HepG2 (cell line): ENCODE results near the gene DENND2D. TPM values are rescaled to one million over a fixed set of nuclear protein-coding genes. Genes with fewer than 3 reads are reported as not detected.

Experiments used
- ATF7 ChIP-seq, 2 experiments: fragments of 450-650 bp in 1 of 2; sonication (generic) in 1 of 2; formaldehyde crosslinking in 1 of 2; IDR thresholded peaks; 2 replicates each; pipeline versions ENCODE4 v1.4.0 to v1.6.1; 2016 to 2020; ENCODE audit warnings: antibody characterized with exemption in 1 of 2, mild to moderate bottlenecking in 1 of 2, missing genetic modification reagents in 1 of 2
- ELF3 ChIP-seq: IDR thresholded peaks from 2 replicates; pipeline ENCODE4 v1.6.1; 2016; ENCODE audit warnings: missing genetic modification reagents, missing compliant biosample characterization
- FOXP1 ChIP-seq, 2 experiments: fragments of 450-650 bp in 1 of 2; IDR thresholded peaks; 2 replicates each; pipeline ENCODE4 v1.6.1; 2017 to 2018; ENCODE audit warnings: antibody characterized with exemption in 1 of 2
- HOXD1 ChIP-seq: sonication (generic); formaldehyde crosslinking; IDR thresholded peaks from 2 replicates; pipeline ENCODE4 v1.5.0; 2020; ENCODE audit warnings: missing genetic modification reagents
- MIER2 ChIP-seq: IDR thresholded peaks from 2 replicates; pipeline ENCODE4 v1.6.1; 2016; ENCODE audit warnings: missing biosample characterization, missing genetic modification reagents
- PITX1 ChIP-seq: sonication (generic); formaldehyde crosslinking; IDR thresholded peaks from 2 replicates; pipeline ENCODE4 v1.5.1; 2020; ENCODE audit warnings: mild to moderate bottlenecking, missing genetic modification reagents
- PLRG1 ChIP-seq: fragments of 450-650 bp; conservative IDR thresholded peaks from 2 replicates; pipeline ENCODE4 v1.6.1; 2016
- POLR2AphosphoS5 ChIP-seq: IDR thresholded peaks from 2 replicates; pipeline ENCODE4 v1.6.1; 2012; ENCODE audit warnings: low read depth, low read length
- REL ChIP-seq: sonication (generic); formaldehyde crosslinking; conservative IDR thresholded peaks from 2 replicates; pipeline ENCODE4 v1.8.0; 2022; ENCODE audit warnings: mild to moderate bottlenecking, missing genetic modification reagents, moderate library complexity
- SPEN ChIP-seq: sonication (generic); formaldehyde crosslinking; IDR thresholded peaks from 2 replicates; pipeline ENCODE4 v1.5.1; 2020; ENCODE audit warnings: low read depth, mild to moderate bottlenecking, missing genetic modification reagents
- ZNF350 ChIP-seq: sonication (generic); formaldehyde crosslinking; IDR thresholded peaks from 2 replicates; pipeline ENCODE4 v1.4.0; 2020; ENCODE audit warnings: mild to moderate bottlenecking, low read depth, missing genetic modification reagents, borderline replicate concordance
- ZNF558 ChIP-seq: sonication (generic); formaldehyde crosslinking; IDR thresholded peaks from 2 replicates; pipeline ENCODE4 v1.9.0; 2022; ENCODE audit warnings: mild to moderate bottlenecking, missing genetic modification reagents, borderline replicate concordance
- ZNF747 ChIP-seq: sonication (generic); formaldehyde crosslinking; IDR thresholded peaks from 2 replicates; pipeline ENCODE4 v1.8.1; 2023; ENCODE audit warnings: missing genetic modification reagents, mild to moderate bottlenecking, borderline replicate concordance
- ZNF761 ChIP-seq: sonication (generic); formaldehyde crosslinking; conservative IDR thresholded peaks from 2 replicates; pipeline ENCODE4 v1.4.0; 2020; ENCODE audit warnings: mild to moderate bottlenecking, missing genetic modification reagents
- ZNF790 ChIP-seq: sonication (generic); formaldehyde crosslinking; IDR thresholded peaks from 2 replicates; pipeline ENCODE4 v1.8.0; 2022; ENCODE audit warnings: missing genetic modification reagents, mild to moderate bottlenecking, borderline replicate concordance
- polyA plus RNA-seq, 8 experiments: library from polyadenylated mRNA; depleted of rRNA in 3 of 8; stranded (reverse) in 7 of 8; unstranded in 1 of 8; fragments of >200 nt; fragmentation: Illumina TruSeq in 4 of 8; extraction: Trizol in 4 of 8; gene quantifications; 2 replicates each; pipeline versions ENCODE4 v1.2.1 to v1.2.3, GENCODE V29; 2011 to 2016; ENCODE audit warnings: low read depth in 4 of 8, missing spikeins in 1 of 8, mixed read lengths in 1 of 8; ENCODE audit not compliant: insufficient read depth in 1 of 8
- total RNA-seq, 5 experiments: library from RNA; depleted of rRNA; stranded (reverse); fragments of >200 nt; fragmentation: Illumina TruSeq; extraction: Trizol; gene quantifications; 2 replicates each; pipeline ENCODE4 v1.2.3, GENCODE V29; 2016; ENCODE audit warnings: low read depth in 1 of 5
- TF ChIP-seq, protein P1 (sequence below): sonication (generic); formaldehyde crosslinking; IDR thresholded peaks from 2 replicates; pipeline ENCODE4 v1.5.0; 2020; ENCODE audit warnings: missing genetic modification reagents, mild to moderate bottlenecking, borderline replicate concordance
- TF ChIP-seq, protein P2 (sequence below): sonication (generic); formaldehyde crosslinking; IDR thresholded peaks from 2 replicates; pipeline ENCODE4 v1.4.0; 2020; ENCODE audit warnings: missing genetic modification reagents, borderline replicate concordance
- TF ChIP-seq, protein P3 (sequence below): sonication (generic); formaldehyde crosslinking; IDR thresholded peaks from 2 replicates; pipeline ENCODE4 v1.5.0; 2020; ENCODE audit warnings: mild to moderate bottlenecking, missing genetic modification reagents, moderate library complexity
- TF ChIP-seq, protein P4 (sequence below): sonication (generic); formaldehyde crosslinking; IDR thresholded peaks from 2 replicates; pipeline ENCODE4 v1.4.0; 2020; ENCODE audit warnings: missing genetic modification reagents

DENND2D gene
- total and polyA plus RNA-seq, 2 of the 13 experiments (the other 11 are each of a cell fraction or from before 2014, with no cell fraction given), result 0.04 TPM; not detected in 1

GRCh38 chr1:111195002-111195684, 5.3 kb downstream of the DENND2D start (continued):
- no peak for TF ChIP-seq SPEN (CRISPR knock-in tag)
- no peak for TF ChIP-seq ATF7 (IDR thresholded peaks at IDR 0.05)
- TF ChIP-seq ATF7 (CRISPR knock-in tag; IDR thresholded peaks at IDR 0.05), result no peak
- TF ChIP-seq PITX1 (CRISPR knock-in tag), result no peak
- TF ChIP-seq PLRG1, result no peak
- TF ChIP-seq, protein P1, sequence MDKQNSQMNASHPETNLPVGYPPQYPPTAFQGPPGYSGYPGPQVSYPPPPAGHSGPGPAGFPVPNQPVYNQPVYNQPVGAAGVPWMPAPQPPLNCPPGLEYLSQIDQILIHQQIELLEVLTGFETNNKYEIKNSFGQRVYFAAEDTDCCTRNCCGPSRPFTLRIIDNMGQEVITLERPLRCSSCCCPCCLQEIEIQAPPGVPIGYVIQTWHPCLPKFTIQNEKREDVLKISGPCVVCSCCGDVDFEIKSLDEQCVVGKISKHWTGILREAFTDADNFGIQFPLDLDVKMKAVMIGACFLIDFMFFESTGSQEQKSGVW, result no peak
- TF ChIP-seq, protein P2, sequence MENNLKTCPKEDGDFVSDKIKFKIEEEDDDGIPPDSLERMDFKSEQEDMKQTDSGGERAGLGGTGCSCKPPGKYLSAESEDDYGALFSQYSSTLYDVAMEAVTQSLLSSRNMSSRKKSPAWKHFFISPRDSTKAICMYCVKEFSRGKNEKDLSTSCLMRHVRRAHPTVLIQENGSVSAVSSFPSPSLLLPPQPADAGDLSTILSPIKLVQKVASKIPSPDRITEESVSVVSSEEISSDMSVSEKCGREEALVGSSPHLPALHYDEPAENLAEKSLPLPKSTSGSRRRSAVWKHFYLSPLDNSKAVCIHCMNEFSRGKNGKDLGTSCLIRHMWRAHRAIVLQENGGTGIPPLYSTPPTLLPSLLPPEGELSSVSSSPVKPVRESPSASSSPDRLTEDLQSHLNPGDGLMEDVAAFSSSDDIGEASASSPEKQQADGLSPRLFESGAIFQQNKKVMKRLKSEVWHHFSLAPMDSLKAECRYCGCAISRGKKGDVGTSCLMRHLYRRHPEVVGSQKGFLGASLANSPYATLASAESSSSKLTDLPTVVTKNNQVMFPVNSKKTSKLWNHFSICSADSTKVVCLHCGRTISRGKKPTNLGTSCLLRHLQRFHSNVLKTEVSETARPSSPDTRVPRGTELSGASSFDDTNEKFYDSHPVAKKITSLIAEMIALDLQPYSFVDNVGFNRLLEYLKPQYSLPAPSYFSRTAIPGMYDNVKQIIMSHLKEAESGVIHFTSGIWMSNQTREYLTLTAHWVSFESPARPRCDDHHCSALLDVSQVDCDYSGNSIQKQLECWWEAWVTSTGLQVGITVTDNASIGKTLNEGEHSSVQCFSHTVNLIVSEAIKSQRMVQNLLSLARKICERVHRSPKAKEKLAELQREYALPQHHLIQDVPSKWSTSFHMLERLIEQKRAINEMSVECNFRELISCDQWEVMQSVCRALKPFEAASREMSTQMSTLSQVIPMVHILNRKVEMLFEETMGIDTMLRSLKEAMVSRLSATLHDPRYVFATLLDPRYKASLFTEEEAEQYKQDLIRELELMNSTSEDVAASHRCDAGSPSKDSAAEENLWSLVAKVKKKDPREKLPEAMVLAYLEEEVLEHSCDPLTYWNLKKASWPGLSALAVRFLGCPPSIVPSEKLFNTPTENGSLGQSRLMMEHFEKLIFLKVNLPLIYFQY (CRISPR knock-in tag), result no peak
- TF ChIP-seq FOXP1 (IDR thresholded peaks at IDR 0.05), result no peak
- peak; percentile 31; the same call in 1 of the 2 replicates for TF ChIP-seq FOXP1 (CRISPR knock-in tag; IDR thresholded peaks at IDR 0.05)
- TF ChIP-seq ZNF558, result no peak
- no peak for TF ChIP-seq POLR2AphosphoS5
- TF ChIP-seq ZNF747 (CRISPR knock-in tag), result no peak
- TF ChIP-seq REL, result no peak
- no peak for TF ChIP-seq ZNF350 (CRISPR knock-in tag)
- peak; percentile 54; the same call in 1 of the 2 replicates for TF ChIP-seq ELF3
- TF ChIP-seq MIER2 (CRISPR knock-in tag), result no peak
- TF ChIP-seq, protein P3, sequence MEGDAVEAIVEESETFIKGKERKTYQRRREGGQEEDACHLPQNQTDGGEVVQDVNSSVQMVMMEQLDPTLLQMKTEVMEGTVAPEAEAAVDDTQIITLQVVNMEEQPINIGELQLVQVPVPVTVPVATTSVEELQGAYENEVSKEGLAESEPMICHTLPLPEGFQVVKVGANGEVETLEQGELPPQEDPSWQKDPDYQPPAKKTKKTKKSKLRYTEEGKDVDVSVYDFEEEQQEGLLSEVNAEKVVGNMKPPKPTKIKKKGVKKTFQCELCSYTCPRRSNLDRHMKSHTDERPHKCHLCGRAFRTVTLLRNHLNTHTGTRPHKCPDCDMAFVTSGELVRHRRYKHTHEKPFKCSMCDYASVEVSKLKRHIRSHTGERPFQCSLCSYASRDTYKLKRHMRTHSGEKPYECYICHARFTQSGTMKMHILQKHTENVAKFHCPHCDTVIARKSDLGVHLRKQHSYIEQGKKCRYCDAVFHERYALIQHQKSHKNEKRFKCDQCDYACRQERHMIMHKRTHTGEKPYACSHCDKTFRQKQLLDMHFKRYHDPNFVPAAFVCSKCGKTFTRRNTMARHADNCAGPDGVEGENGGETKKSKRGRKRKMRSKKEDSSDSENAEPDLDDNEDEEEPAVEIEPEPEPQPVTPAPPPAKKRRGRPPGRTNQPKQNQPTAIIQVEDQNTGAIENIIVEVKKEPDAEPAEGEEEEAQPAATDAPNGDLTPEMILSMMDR, result no peak
- TF ChIP-seq, protein P4, sequence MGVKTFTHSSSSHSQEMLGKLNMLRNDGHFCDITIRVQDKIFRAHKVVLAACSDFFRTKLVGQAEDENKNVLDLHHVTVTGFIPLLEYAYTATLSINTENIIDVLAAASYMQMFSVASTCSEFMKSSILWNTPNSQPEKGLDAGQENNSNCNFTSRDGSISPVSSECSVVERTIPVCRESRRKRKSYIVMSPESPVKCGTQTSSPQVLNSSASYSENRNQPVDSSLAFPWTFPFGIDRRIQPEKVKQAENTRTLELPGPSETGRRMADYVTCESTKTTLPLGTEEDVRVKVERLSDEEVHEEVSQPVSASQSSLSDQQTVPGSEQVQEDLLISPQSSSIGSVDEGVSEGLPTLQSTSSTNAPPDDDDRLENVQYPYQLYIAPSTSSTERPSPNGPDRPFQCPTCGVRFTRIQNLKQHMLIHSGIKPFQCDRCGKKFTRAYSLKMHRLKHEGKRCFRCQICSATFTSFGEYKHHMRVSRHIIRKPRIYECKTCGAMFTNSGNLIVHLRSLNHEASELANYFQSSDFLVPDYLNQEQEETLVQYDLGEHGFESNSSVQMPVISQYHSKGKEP (CRISPR knock-in tag), result no peak
- no peak for TF ChIP-seq HOXD1
- TF ChIP-seq ZNF790 (CRISPR knock-in tag), result no peak
- TF ChIP-seq ZNF761 (CRISPR knock-in tag), result no peak
